PFSK-1 (cell line): ENCODE results near the gene TMEM53.

Experiments
- FOXP2 ChIP-seq: optimal IDR thresholded peaks from 2 replicates; pipeline ENCODE3; 2011; ENCODE audit warnings: borderline replicate concordance, control low read depth, inconsistent platforms; ENCODE audit not compliant: insufficient read depth; ENCODE audit errors: extremely low read length, extremely low read depth
- POLR2AphosphoS5 ChIP-seq: IDR thresholded peaks from 2 replicates; pipeline ENCODE4 v1.6.1; 2012; ENCODE audit warnings: low read depth, mild to moderate bottlenecking, control low read depth, low read length, moderate library complexity
- SIN3A ChIP-seq: IDR thresholded peaks from 2 replicates; pipeline ENCODE4 v1.6.1; 2012; ENCODE audit warnings: mild to moderate bottlenecking, low read length, moderate library complexity, borderline replicate concordance; ENCODE audit not compliant: insufficient read depth
- TAF1 ChIP-seq: IDR thresholded peaks from 2 replicates; pipeline ENCODE4 v1.6.1; 2012; ENCODE audit warnings: low read length, control low read depth, borderline replicate concordance; ENCODE audit not compliant: insufficient read depth
- TF ChIP-seq, protein P1 (sequence below), 2 experiments: IDR thresholded peaks; 2 replicates each; pipeline versions ENCODE4 v1.6.1 to v1.8.0; 2011 to 2012; ENCODE audit warnings: low read depth in 2 of 2, low read length in 2 of 2, control low read depth in 1 of 2, inconsistent platforms in 1 of 2, mild to moderate bottlenecking in 1 of 2, moderate library complexity in 1 of 2; ENCODE audit not compliant: insufficient read depth in 1 of 2

TMEM53 gene

DNA sequence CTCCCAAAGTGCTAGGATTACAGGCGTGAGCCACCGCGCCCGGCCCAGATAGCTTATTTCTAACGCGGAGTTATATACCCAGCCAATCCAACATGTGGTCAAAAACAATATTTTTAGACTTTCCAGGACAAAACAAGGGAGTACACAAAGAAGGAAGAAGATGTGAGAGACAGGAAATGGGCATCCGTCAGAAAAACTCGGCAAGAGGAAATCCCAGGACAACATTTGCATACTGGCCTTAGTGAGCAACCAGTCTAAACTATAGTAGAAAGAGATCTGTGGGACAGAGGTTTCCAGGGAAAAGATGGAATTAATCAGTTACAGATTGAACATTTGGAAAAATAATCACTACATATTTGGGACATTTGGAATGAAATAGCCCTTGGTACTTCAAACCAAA, 11.6 kb upstream of the TMEM53 start:
- TF ChIP-seq, protein P1, sequence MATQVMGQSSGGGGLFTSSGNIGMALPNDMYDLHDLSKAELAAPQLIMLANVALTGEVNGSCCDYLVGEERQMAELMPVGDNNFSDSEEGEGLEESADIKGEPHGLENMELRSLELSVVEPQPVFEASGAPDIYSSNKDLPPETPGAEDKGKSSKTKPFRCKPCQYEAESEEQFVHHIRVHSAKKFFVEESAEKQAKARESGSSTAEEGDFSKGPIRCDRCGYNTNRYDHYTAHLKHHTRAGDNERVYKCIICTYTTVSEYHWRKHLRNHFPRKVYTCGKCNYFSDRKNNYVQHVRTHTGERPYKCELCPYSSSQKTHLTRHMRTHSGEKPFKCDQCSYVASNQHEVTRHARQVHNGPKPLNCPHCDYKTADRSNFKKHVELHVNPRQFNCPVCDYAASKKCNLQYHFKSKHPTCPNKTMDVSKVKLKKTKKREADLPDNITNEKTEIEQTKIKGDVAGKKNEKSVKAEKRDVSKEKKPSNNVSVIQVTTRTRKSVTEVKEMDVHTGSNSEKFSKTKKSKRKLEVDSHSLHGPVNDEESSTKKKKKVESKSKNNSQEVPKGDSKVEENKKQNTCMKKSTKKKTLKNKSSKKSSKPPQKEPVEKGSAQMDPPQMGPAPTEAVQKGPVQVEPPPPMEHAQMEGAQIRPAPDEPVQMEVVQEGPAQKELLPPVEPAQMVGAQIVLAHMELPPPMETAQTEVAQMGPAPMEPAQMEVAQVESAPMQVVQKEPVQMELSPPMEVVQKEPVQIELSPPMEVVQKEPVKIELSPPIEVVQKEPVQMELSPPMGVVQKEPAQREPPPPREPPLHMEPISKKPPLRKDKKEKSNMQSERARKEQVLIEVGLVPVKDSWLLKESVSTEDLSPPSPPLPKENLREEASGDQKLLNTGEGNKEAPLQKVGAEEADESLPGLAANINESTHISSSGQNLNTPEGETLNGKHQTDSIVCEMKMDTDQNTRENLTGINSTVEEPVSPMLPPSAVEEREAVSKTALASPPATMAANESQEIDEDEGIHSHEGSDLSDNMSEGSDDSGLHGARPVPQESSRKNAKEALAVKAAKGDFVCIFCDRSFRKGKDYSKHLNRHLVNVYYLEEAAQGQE (IDR thresholded peaks at IDR 0.05; ENCODE audit: insufficient read depth in 1 of 2, low read depth in 2 of 2, low read length in 2 of 2) = no peak
- TF ChIP-seq TAF1 (no peak), FOXP2 (no peak), POLR2AphosphoS5 (no peak), SIN3A (no peak)

DNA sequence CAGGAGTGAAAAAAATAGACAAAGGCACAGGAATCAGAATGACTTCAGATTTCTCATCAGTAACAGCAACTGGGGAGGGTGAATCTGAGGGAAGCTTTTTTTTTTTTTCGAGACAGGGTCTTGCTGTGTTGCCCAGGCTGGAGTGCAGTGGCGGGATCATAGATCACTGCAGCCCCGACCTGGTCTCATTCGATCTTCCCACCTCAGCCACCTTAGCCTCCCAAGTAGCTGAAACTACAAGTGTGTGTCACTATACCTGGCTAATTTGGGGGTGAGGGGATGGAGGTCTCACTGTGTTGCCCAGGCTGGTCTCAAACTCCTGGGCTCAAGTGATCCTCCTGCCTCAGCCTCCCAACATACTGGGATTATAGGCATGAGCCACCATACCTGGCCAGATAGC, 10.9 kb upstream of the TMEM53 start:
- no peak for TF ChIP-seq FOXP2
- no peak for TF ChIP-seq POLR2AphosphoS5
- no peak for TF ChIP-seq SIN3A
- TF ChIP-seq TAF1 = no peak
- TF ChIP-seq, protein P1 (IDR thresholded peaks at IDR 0.05; ENCODE audit: insufficient read depth in 1 of 2, low read depth in 2 of 2, low read length in 2 of 2) = no peak

- TF ChIP-seq TAF1 (no peak), SIN3A (no peak), POLR2AphosphoS5 (no peak), FOXP2 (no peak)
- TF ChIP-seq, protein P1 (IDR thresholded peaks at IDR 0.05; ENCODE audit: insufficient read depth in 1 of 2, low read depth in 2 of 2, low read length in 2 of 2) = no peak
These were observed 10.2 kb upstream of the TMEM53 start for GRCh38 chr1:44684525-44684924.

DNA sequence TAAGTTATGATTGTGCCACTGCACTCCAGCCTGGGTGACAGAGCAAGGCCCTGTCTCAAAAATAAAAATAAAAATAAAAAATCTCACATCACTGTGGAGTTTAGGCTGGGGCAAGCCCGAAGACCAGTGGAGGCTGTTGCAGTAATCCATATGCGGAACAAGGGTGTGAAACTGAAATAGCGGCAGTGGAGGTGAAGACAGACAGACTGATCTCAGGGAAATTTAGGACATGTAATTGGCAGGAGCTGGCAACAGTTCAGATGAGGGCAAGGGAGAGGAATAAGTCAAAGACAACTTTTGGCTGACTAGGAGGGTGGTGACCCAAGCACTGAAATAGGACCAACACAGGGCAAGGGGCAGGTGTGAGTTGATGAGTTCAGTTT, 8.6 kb upstream of the TMEM53 start:
- no peak for TF ChIP-seq SIN3A
- TF ChIP-seq POLR2AphosphoS5 = no peak
- TF ChIP-seq FOXP2 = no peak
- TF ChIP-seq TAF1 = no peak
- TF ChIP-seq, protein P1 (IDR thresholded peaks at IDR 0.05; ENCODE audit: insufficient read depth in 1 of 2, low read depth in 2 of 2, low read length in 2 of 2) = no peak
